Suprapubic skin (tissue), 4 donors: ENCODE data around the gene SLIT1. TPM values are rescaled to one million over a fixed set of nuclear protein-coding genes. Genes with fewer than 3 reads are reported as not detected.

Experiments
- DNase-seq, 2 donors: peaks; one replicate each; pipeline ENCODE4 v3.0.0-alpha.2; 2019; ENCODE audit warnings: low spot score in 2 of 2
- H3K27ac ChIP-seq: fragments of 200-600 bp; sonication (generic); one replicate; pipeline ENCODE4 v1.5.1; 2019
- H3K27me3 ChIP-seq: fragments of 200-600 bp; sonication (generic); one replicate; pipeline ENCODE4 v1.5.1; 2019
- H3K36me3 ChIP-seq: fragments of 200-600 bp; sonication (generic); one replicate; pipeline ENCODE4 v1.5.1; 2019
- H3K4me1 ChIP-seq: fragments of 200-600 bp; sonication (generic); one replicate; pipeline ENCODE4 v1.5.1; 2019
- H3K4me3 ChIP-seq: fragments of 200-600 bp; sonication (generic); one replicate; pipeline ENCODE4 v1.5.1; 2019; ENCODE audit warnings: mild to moderate bottlenecking
- H3K9me3 ChIP-seq: fragments of 200-600 bp; sonication (generic); one replicate; pipeline ENCODE4 v1.5.1; 2019
- EP300 ChIP-seq: sonication (generic); formaldehyde crosslinking; IDR thresholded peaks from one replicate; pipeline ENCODE4 v1.6.1; 2017; ENCODE audit warnings: antibody characterized with exemption
- POLR2A ChIP-seq, 2 donors: fragments of 450-650 bp; IDR thresholded peaks; one replicate each; pipeline ENCODE4 v1.6.1; 2017; ENCODE audit warnings: antibody characterized with exemption in 2 of 2, mild to moderate bottlenecking in 2 of 2, moderate library complexity in 2 of 2
- POLR2AphosphoS5 ChIP-seq, 3 donors: sonication (generic); formaldehyde crosslinking; IDR thresholded peaks; one replicate each; pipeline ENCODE4 v1.6.1; 2017; ENCODE audit warnings: antibody characterized with exemption in 3 of 3
- WGBS: methylation state at CpG from one replicate; pipeline ENCODE4 v1.1.5; 2018; 5-methylcytosine and 5-hydroxymethylcytosine counted together
- total RNA-seq, 4 donors: library from RNA; depleted of rRNA; stranded (reverse); fragments of >200 nt; gene quantifications; one replicate each; pipeline ENCODE4 v1.1.0, GENCODE V29; 2016
- TF ChIP-seq, protein P1 (sequence below), 2 donors: fragments of 200-600 bp in 1 of 2; fragments of 450-650 bp in 1 of 2; sonication (generic) in 1 of 2; IDR thresholded peaks; one replicate each; pipeline ENCODE4 v1.5.1; 2016 to 2019; ENCODE audit warnings: antibody characterized with exemption in 2 of 2, mild to moderate bottlenecking in 1 of 2, moderate library complexity in 1 of 2

The SLIT1 gene
- total RNA-seq, 4 donors from 2014 or later, result 0.10 to 0.40 (median 0.11) TPM; not detected in 1

DNA sequence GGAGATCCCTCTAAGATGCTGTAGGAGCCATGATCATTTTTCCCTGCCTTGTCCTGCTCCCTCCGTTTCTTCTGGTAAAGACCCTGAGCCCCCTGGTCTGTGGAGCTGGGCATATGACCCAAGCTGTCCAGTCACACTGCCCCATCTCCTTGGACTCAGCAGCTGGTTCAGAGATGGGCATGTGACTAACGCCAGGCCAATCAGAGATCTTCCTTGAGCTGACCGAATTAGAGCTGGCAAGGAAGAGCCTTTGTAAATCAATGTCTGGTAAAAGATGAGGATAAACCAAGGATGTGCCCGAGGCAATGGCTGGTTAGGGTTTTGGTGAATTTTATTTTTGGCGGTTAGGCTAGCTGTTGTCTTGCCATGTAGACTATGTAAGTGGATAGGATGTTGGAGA, 180.4 kb downstream of the SLIT1 start:
- Histone ChIP-seq H3K27ac (no peak overlapping the region), H3K9me3 (peaks cover 9% of the 10 kb centered on the region), H3K27me3 (no peaks in the 10 kb centered on the region), H3K4me3 (no peak overlapping the region), H3K4me1 (no peaks in the 10 kb centered on the region), H3K36me3 (no peaks in the 10 kb centered on the region)
- DNase-seq, result no peak
- WGBS, result 87% methylated on average over 5 of the region's 5 CpGs
- TF ChIP-seq POLR2A (IDR thresholded peaks at IDR 0.05), result no peak
- TF ChIP-seq, protein P1, sequence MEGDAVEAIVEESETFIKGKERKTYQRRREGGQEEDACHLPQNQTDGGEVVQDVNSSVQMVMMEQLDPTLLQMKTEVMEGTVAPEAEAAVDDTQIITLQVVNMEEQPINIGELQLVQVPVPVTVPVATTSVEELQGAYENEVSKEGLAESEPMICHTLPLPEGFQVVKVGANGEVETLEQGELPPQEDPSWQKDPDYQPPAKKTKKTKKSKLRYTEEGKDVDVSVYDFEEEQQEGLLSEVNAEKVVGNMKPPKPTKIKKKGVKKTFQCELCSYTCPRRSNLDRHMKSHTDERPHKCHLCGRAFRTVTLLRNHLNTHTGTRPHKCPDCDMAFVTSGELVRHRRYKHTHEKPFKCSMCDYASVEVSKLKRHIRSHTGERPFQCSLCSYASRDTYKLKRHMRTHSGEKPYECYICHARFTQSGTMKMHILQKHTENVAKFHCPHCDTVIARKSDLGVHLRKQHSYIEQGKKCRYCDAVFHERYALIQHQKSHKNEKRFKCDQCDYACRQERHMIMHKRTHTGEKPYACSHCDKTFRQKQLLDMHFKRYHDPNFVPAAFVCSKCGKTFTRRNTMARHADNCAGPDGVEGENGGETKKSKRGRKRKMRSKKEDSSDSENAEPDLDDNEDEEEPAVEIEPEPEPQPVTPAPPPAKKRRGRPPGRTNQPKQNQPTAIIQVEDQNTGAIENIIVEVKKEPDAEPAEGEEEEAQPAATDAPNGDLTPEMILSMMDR (IDR thresholded peaks at IDR 0.05), result no peak
- TF ChIP-seq POLR2AphosphoS5 (IDR thresholded peaks at IDR 0.05), result no peak
- no peak for TF ChIP-seq EP300

DNA sequence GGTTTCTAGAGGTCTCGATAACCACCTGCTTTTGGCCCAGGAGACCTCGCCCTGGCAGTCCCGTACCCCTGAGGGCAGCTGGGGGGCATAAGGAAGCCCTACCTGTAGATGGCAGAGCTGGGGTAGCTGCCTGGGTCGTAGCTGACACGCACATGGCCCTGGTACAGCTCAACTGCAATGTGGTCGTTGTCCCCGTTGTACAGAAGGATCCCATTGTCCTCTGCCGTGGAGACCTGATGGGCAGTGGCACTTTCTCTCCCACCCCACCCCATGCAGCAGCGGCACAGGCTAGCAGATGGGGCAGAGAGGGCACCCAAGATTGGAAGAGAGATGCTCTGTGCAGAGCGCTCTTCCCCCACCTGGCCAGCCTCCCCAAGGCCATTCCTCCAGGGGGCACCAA, 181.2 kb downstream of the SLIT1 start:
- no peaks in the 10 kb centered on the region for H3K4me1 ChIP-seq
- H3K4me3 ChIP-seq, result no peak overlapping the region
- no peak for TF ChIP-seq EP300
- DNase-seq, result no peak
- 91% methylated on average over 8 of the region's 10 CpGs for WGBS
- no peak overlapping the region for H3K27ac ChIP-seq
- peaks cover 9% of the 10 kb centered on the region for H3K9me3 ChIP-seq
- H3K27me3 ChIP-seq, result no peaks in the 10 kb centered on the region
- H3K36me3 ChIP-seq, result no peaks in the 10 kb centered on the region

DNA sequence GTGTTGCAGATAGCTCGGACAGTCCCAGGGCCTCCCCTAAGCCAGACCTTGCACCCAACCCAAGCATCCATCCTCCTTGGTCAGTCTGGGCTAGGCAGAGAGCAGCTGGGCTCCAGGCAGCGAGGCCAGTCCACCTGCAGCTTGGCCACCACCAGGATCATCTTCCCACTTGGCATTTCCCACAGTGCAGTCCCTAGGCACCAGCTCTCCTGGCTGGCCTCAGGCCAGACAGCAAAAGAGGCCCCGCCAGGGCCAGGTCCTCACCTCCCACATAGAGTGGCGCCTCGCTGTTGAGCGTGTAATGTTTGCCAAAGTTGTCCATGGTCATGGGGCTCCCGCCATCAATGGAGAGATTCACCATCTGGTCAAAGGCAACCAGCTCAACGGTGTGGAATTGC, 182.0 kb downstream of the SLIT1 start:
- TF ChIP-seq, protein P1 (IDR thresholded peaks at IDR 0.05), result no peak
- TF ChIP-seq POLR2A (IDR thresholded peaks at IDR 0.05) (no peak), POLR2AphosphoS5 (IDR thresholded peaks at IDR 0.05) (no peak), EP300 (no peak)
- 100% methylated on average over 4 of the region's 8 CpGs for WGBS
- no peaks in the 10 kb centered on the region for H3K36me3 ChIP-seq
- H3K4me3 ChIP-seq, result no peak overlapping the region
- no peak for DNase-seq
- H3K27me3 ChIP-seq, result no peaks in the 10 kb centered on the region
- H3K4me1 ChIP-seq, result no peaks in the 10 kb centered on the region
- H3K9me3 ChIP-seq, result peaks cover 9% of the 10 kb centered on the region
- no peak overlapping the region for H3K27ac ChIP-seq

DNA sequence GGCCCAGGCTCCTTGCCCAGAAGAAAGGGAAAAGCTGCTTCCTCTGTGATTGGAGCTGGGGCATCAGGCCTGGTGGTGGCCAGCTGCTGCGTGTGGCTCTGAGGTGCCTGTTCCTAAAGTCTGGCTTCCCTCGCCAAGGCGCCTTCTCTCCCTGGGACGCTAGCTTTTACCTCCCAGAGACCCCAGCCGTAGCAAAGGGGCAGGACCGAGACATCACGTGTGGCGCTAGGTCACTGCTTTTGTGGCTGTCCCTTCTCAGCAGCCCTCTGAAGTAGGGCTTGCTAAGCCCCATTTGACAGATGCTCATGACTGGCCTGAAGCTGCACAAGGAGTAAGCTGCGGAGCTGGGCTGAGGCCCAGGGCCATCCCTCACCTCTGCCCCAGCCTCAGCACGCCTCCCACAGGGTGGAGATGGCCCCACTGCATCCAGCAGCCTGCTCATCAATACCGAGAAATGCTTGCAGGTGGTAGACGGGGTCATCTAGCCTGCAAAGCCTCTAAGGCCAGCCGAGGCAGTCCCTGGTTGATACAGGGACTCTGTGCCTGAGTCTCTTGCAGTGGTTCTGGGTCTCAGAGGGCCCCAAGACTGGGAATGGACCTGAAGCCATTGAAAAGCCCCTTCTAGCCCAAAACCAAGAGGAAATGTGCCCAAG, 182.5 kb downstream of the SLIT1 start:
- Histone ChIP-seq H3K27me3 (no peaks in the 10 kb centered on the region), H3K4me1 (no peaks in the 10 kb centered on the region), H3K36me3 (no peaks in the 10 kb centered on the region), H3K4me3 (no peak overlapping the region), H3K9me3 (peaks cover 9% of the 10 kb centered on the region), H3K27ac (no peak overlapping the region)
- no peak for DNase-seq
- TF ChIP-seq, protein P1 (IDR thresholded peaks at IDR 0.05), result no peak
- TF ChIP-seq EP300 (no peak), POLR2A (IDR thresholded peaks at IDR 0.05) (no peak), POLR2AphosphoS5 (IDR thresholded peaks at IDR 0.05) (no peak)
- 90% methylated on average over 7 of the region's 13 CpGs for WGBS

DNA sequence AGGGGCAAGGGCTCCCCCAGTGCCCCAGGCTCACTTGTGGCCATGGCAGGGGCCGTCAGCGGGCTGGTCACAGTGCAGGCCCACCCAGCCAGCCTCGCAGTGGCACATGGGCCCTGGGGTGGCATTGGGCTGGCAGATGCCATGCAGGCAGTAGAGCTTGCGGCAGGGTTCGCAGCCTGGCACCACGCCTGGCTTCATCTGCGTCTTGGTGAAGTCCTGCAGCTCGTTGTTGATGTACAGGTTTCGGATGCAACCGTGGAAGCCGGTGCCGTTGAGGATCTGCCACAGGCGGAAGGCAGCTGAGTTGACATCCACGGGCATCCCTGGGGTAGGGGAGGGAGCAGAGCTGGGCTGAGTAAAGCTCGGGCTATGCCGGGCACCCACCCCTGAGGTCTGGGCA, 183.1 kb downstream of the SLIT1 start:
- H3K4me1 ChIP-seq, result no peaks in the 10 kb centered on the region
- no peak overlapping the region for H3K27ac ChIP-seq
- TF ChIP-seq, protein P1 (IDR thresholded peaks at IDR 0.05), result no peak
- TF ChIP-seq POLR2A (IDR thresholded peaks at IDR 0.05), result no peak
- TF ChIP-seq EP300, result no peak
- no peak for TF ChIP-seq POLR2AphosphoS5 (IDR thresholded peaks at IDR 0.05)
- no peaks in the 10 kb centered on the region for H3K27me3 ChIP-seq
- peaks cover 9% of the 10 kb centered on the region for H3K9me3 ChIP-seq
- H3K36me3 ChIP-seq, result no peaks in the 10 kb centered on the region
- no peak for DNase-seq
- 80% methylated on average over 1 of the region's 16 CpGs for WGBS
- no peak overlapping the region for H3K4me3 ChIP-seq
